ENCODE results near the gene ERLEC1.

- no peak for TF ChIP-seq CTCF (IDR thresholded peaks at IDR 0.05)
- no peak for TF ChIP-seq ZFX (IDR thresholded peaks at IDR 0.05; ENCODE audit: borderline replicate concordance)
Observed at GRCh38 chr2:53765767-53766166, 21.1 kb upstream of the ERLEC1 start.

All from 22Rv1 (cell line).